K562 (cell line): Measurements from ENCODE around the gene VSX2. TPM values are rescaled to one million over a fixed set of nuclear protein-coding genes. Genes with fewer than 3 reads are reported as not detected.

Experiments used
- ATAC-seq: fragments of 200-7000 bp; cut with Tn5 transposase; 3 replicates; pipeline ENCODE4 v1.9.1; 2020; ENCODE audit warnings: moderate library complexity
- BruUV-seq: library from RNA; stranded (reverse); fragments of 400-500 nt; replicated peaks from 2 replicates; lab custom pipeline; 2021; lab: Mats Ljungman, UMichigan
- CTCF ChIA-PET: fragments of 300-600 bp; formaldehyde crosslinking; extraction: SDS; loops from one replicate; lab custom pipeline; 2021; ENCODE audit warnings: low intra/inter-chr PET ratio; lab: Yijun Ruan, JAX
- POLR2A ChIA-PET: fragments of 300-600, 350-650 bp; sonication (Branson Sonifier 250); formaldehyde crosslinking; extraction: SDS; loops from one replicate; lab custom pipeline; 2021; ENCODE audit warnings: antibody characterized with exemption, inconsistent platforms; lab: Yijun Ruan, JAX
- DNase-seq, 4 experiments: peaks; one replicate each; pipeline versions ENCODE4 v3.0.0 to v3.0.0-alpha.2; 2011 to 2018; ENCODE audit warnings: low spot score in 3 of 4, mixed read lengths in 3 of 4; ENCODE audit errors: extremely low read depth in 1 of 4
- FAIRE-seq: peaks from 2 replicates; lab custom pipeline; 2011; peaks lifted over from hg19 to GRCh38; lab: Jason Lieb, UNC
- H2AFZ ChIP-seq: 2 replicates; pipeline ENCODE4 v1.6.0; 2011; ENCODE audit warnings: low read depth, low read length, control low read depth, inconsistent platforms
- H3K27ac ChIP-seq: fragments of 200-600 bp; 3 replicates; pipeline ENCODE4 v1.8.0; 2011; ENCODE audit warnings: low read depth, mild to moderate bottlenecking, control low read depth, inconsistent platforms, low read length, moderate library complexity, mixed read lengths; ENCODE audit errors: extremely low read depth
- H3K27me3 ChIP-seq, 2 experiments: fragments of 300-600 bp in 1 of 2; 2 replicates in 1 of 2; 3 replicates in 1 of 2; pipeline versions ENCODE4 v1.6.0 to v1.8.0; 2011; ENCODE audit warnings: inconsistent platforms in 2 of 2, low read length in 2 of 2, mild to moderate bottlenecking in 1 of 2, mixed read lengths in 1 of 2, moderate library complexity in 1 of 2; ENCODE audit not compliant: control insufficient read depth in 2 of 2, insufficient read depth in 2 of 2
- H3K36me3 ChIP-seq: fragments of 300-600 bp; 3 replicates; pipeline ENCODE4 v1.8.0; 2011; ENCODE audit warnings: mild to moderate bottlenecking, low read length, inconsistent platforms; ENCODE audit not compliant: control insufficient read depth, insufficient read depth
- H3K4me1 ChIP-seq, 2 experiments: fragments of 200-600 bp in 1 of 2; replicated peaks in 1 of 2; 2 replicates in 1 of 2; 3 replicates in 1 of 2; pipeline versions ENCODE4 v1.5.1 to v1.8.0; 2011; ENCODE audit warnings: inconsistent platforms in 2 of 2, low read length in 2 of 2, mild to moderate bottlenecking in 1 of 2, mixed read lengths in 1 of 2, moderate library complexity in 1 of 2; ENCODE audit not compliant: control insufficient read depth in 2 of 2, insufficient read depth in 2 of 2
- H3K4me2 ChIP-seq: 2 replicates; pipeline ENCODE4 v1.6.1; 2011; ENCODE audit warnings: low read length, control low read depth, inconsistent platforms, mixed read lengths; ENCODE audit not compliant: insufficient read depth
- H3K4me3 ChIP-seq: fragments of 200-600 bp; sonication (generic), shearing (Covaris generic); 2 replicates; pipeline ENCODE4 v1.5.1; 2016; ENCODE audit warnings: control low read depth, inconsistent platforms
- H3K79me2 ChIP-seq: fragments of 200-600 bp; 3 replicates; pipeline ENCODE4 v1.8.0; 2011; ENCODE audit warnings: low read length, inconsistent platforms; ENCODE audit not compliant: control insufficient read depth, insufficient read depth
- H3K9ac ChIP-seq, 2 experiments: 2 replicates each; pipeline versions ENCODE4 v1.6.0 to v1.6.1; 2011; ENCODE audit warnings: low read depth in 2 of 2, low read length in 2 of 2, control low read depth in 1 of 2, inconsistent platforms in 1 of 2, mild to moderate bottlenecking in 1 of 2, mixed read lengths in 1 of 2; ENCODE audit not compliant: insufficient read depth in 1 of 2
- H3K9me1 ChIP-seq: one replicate; pipeline ENCODE4 v1.6.0; 2011; ENCODE audit warnings: inconsistent platforms, mild to moderate bottlenecking, low read length, moderate library complexity; ENCODE audit not compliant: control insufficient read depth, insufficient read depth
- H3K9me3 ChIP-seq: replicated peaks from 2 replicates; pipeline ENCODE4 v1.5.1; 2011; ENCODE audit warnings: low read depth, low read length, inconsistent platforms; ENCODE audit not compliant: control insufficient read depth, insufficient read depth
- H4K20me1 ChIP-seq: replicated peaks from 2 replicates; pipeline ENCODE4 v1.6.1; 2011; ENCODE audit warnings: low read length, inconsistent platforms, mixed read lengths; ENCODE audit not compliant: control insufficient read depth, insufficient read depth
- BCOR ChIP-seq: fragments of 450-650 bp; IDR thresholded peaks from 2 replicates; pipeline ENCODE4 v1.6.1; 2016
- CHD4 ChIP-seq: fragments of 200-600 bp; sonication (generic); IDR thresholded peaks from 3 replicates; pipeline ENCODE4 v1.6.1; 2012; ENCODE audit warnings: low read depth, mild to moderate bottlenecking, mixed read lengths, low read length, inconsistent platforms; ENCODE audit not compliant: insufficient read depth, insufficient replicate concordance, poor library complexity, severe bottlenecking
- HINFP ChIP-seq: fragments of 450-650 bp; conservative IDR thresholded peaks from 2 replicates; pipeline ENCODE4 v1.6.1; 2016; ENCODE audit warnings: missing genetic modification characterization, low read depth, mild to moderate bottlenecking, control low read depth, missing compliant biosample characterization
- KHSRP ChIP-seq: fragments of 450-650 bp; IDR thresholded peaks from 2 replicates; pipeline ENCODE4 v1.6.1; 2017
- MCM2 ChIP-seq: fragments of 450-650 bp; IDR thresholded peaks from 2 replicates; pipeline ENCODE4 v1.6.1; 2017; ENCODE audit warnings: low read depth, mild to moderate bottlenecking
- RAD51 ChIP-seq: fragments of 450-650 bp; IDR thresholded peaks from 2 replicates; pipeline ENCODE4 v1.7.1; 2016; ENCODE audit warnings: low read depth, mild to moderate bottlenecking, borderline replicate concordance
- SMAD2 ChIP-seq: fragments of 150-350 bp; IDR thresholded peaks from 2 replicates; pipeline ENCODE4 v1.6.1; 2014; ENCODE audit warnings: low read depth, mild to moderate bottlenecking, low read length
- WGBS: fragments of 100-300 bp; shearing (Covaris generic); methylation state at CpG from one replicate; pipeline ENCODE4 v1.1.6; 2016; ENCODE audit warnings: low coverage, mixed read lengths; ENCODE audit not compliant: insufficient coverage; ENCODE audit errors: missing lambda C conversion rate; 5-methylcytosine and 5-hydroxymethylcytosine counted together
- in situ Hi-C: fragments of 300-500 bp; cut with MboI; formaldehyde crosslinking; loops from 4 replicates; pipeline ENCODE4 v1.15.0; 2018; ENCODE audit warnings: inconsistent platforms, mixed read lengths
- intact Hi-C: fragments of 100-400 bp; cut with micrococcal nuclease; formaldehyde crosslinking; loops from 2 replicates; pipeline ENCODE4 v1.14.2; 2022
- polyA plus RNA-seq, 8 experiments: library from polyadenylated mRNA; depleted of rRNA in 4 of 8; stranded (reverse) in 5 of 8; unstranded in 3 of 8; fragments of >200 nt; fragmentation: Nextera tagmentation in 2 of 8; fragmentation: Illumina TruSeq in 1 of 8; extraction: Ambion mirVana in 2 of 8; extraction: Trizol in 1 of 8; gene quantifications; 2 replicates each; pipeline versions ENCODE4 v1.2.1 to v1.2.3, GENCODE V29; 2011 to 2014; ENCODE audit warnings: inconsistent platforms in 1 of 8, missing spikeins in 1 of 8
- total RNA-seq, 7 experiments: library from RNA; depleted of rRNA in 6 of 7; stranded (reverse); fragments of >200 nt in 6 of 7; fragmentation: Illumina TruSeq in 2 of 7; extraction: Trizol in 2 of 7; gene quantifications; 2 replicates each; pipeline versions ENCODE4 v1.2.1 to v1.2.3, GENCODE V29; 2011 to 2021; ENCODE audit warnings: low replicate concordance in 1 of 7
- TF ChIP-seq, protein P1 (sequence below), 2 experiments: fragments of 250-450 bp in 1 of 2; fragments of 450-650 bp in 1 of 2; sonication (Bioruptor Pico) in 1 of 2; IDR thresholded peaks; 2 replicates each; pipeline versions ENCODE4 v1.6.1 to v1.8.0; 2016 to 2021; ENCODE audit warnings: mild to moderate bottlenecking in 2 of 2, moderate library complexity in 2 of 2, missing compliant biosample characterization in 1 of 2, missing genetic modification characterization in 1 of 2
- TF ChIP-seq, protein P2 (sequence below): fragments of 250-450 bp; sonication (Bioruptor Pico); IDR thresholded peaks from 2 replicates; pipeline ENCODE4 v1.5.0; 2021
- TF ChIP-seq, protein P3 (sequence below): fragments of 250-450 bp; sonication (Bioruptor Pico); IDR thresholded peaks from 2 replicates; pipeline ENCODE4 v1.4.0; 2020; ENCODE audit warnings: mild to moderate bottlenecking, moderate library complexity, borderline replicate concordance
- TF ChIP-seq, protein P4 (sequence below): fragments of 450-650 bp; IDR thresholded peaks from 2 replicates; pipeline ENCODE4 v1.7.1; 2018; ENCODE audit warnings: mild to moderate bottlenecking, low read depth; ENCODE audit not compliant: partially characterized antibody

The VSX2 gene
- total and polyA plus RNA-seq, 9 of the 15 experiments (the other 6 are each of a cell fraction or from before 2014, with no cell fraction given): 0.04 TPM; not detected in 8

DNA sequence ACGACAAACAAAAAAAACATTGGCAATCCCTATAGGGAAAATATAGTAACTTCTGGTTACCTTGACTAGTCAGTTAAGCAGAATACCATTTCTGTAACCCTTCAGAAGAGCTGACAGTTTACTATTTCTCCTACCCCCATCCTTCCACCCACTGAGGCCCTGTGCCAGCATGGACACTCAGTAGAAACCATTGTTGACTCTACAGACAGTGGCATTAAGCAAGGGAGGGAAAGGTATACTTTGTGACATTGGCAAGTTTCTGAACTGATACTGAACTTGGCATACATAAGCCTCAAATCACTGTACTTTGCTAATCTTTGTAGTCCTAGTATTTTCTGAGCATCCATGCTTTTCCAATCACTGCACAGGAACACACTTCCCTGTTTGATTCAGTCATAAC is 33.4 kb upstream of the VSX2 start:
- Histone ChIP-seq H2AFZ (no peak overlapping the region), H3K4me1 (peaks cover 0 to 2% of the 10 kb centered on the region in 2 experiments; a peak in 1 of 5 replicates), H3K4me2 (no peak overlapping the region), H3K4me3 (no peak overlapping the region), H4K20me1 (0 out of 2 replicates have a peak, but pooled peaks cover 4% of the 10 kb centered on the region), H3K79me2 (no peaks in the 10 kb centered on the region), H3K9me3 (no peaks in the 10 kb centered on the region), H3K9ac (no peak overlapping the region), H3K9me1 (no peaks in the 10 kb centered on the region), H3K27me3 (no peaks in the 10 kb centered on the region), H3K27ac (no peak overlapping the region), H3K36me3 (peaks cover 5% of the 10 kb centered on the region; the same call in 1 of the 3 replicates)
- ChIA-PET POLR2A (no interaction called here), CTCF (no interaction called here)
- BruUV-seq: no TSS peak
- in situ Hi-C loops (no loop called here), intact Hi-C loops (loop anchor here (5.0 kb wide), 1 partner anchor 86 kb away; no protein-coding TSS in a partner anchor)
- 0% methylated on average over 1 of the region's 1 CpG for WGBS
- ATAC-seq (no peak), FAIRE-seq (no peak), DNase-seq (no peak)
- TF ChIP-seq SMAD2: no peak
- TF ChIP-seq KHSRP: no peak
- TF ChIP-seq HINFP (tag): no peak
- TF ChIP-seq, protein P1, sequence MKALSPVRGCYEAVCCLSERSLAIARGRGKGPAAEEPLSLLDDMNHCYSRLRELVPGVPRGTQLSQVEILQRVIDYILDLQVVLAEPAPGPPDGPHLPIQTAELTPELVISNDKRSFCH (CRISPR knock-in tag; IDR thresholded peaks at IDR 0.05): no peak
- TF ChIP-seq, protein P1 (tag; IDR thresholded peaks at IDR 0.05): no peak
- no peak for TF ChIP-seq MCM2
- TF ChIP-seq BCOR: no peak
- TF ChIP-seq CHD4: no peak
- no peak for TF ChIP-seq RAD51
- TF ChIP-seq, protein P2, sequence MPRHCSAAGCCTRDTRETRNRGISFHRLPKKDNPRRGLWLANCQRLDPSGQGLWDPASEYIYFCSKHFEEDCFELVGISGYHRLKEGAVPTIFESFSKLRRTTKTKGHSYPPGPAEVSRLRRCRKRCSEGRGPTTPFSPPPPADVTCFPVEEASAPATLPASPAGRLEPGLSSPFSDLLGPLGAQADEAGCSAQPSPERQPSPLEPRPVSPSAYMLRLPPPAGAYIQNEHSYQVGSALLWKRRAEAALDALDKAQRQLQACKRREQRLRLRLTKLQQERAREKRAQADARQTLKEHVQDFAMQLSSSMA (CRISPR knock-in tag): no peak
- TF ChIP-seq, protein P3, sequence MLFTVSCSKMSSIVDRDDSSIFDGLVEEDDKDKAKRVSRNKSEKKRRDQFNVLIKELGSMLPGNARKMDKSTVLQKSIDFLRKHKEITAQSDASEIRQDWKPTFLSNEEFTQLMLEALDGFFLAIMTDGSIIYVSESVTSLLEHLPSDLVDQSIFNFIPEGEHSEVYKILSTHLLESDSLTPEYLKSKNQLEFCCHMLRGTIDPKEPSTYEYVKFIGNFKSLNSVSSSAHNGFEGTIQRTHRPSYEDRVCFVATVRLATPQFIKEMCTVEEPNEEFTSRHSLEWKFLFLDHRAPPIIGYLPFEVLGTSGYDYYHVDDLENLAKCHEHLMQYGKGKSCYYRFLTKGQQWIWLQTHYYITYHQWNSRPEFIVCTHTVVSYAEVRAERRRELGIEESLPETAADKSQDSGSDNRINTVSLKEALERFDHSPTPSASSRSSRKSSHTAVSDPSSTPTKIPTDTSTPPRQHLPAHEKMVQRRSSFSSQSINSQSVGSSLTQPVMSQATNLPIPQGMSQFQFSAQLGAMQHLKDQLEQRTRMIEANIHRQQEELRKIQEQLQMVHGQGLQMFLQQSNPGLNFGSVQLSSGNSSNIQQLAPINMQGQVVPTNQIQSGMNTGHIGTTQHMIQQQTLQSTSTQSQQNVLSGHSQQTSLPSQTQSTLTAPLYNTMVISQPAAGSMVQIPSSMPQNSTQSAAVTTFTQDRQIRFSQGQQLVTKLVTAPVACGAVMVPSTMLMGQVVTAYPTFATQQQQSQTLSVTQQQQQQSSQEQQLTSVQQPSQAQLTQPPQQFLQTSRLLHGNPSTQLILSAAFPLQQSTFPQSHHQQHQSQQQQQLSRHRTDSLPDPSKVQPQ: no peak
- TF ChIP-seq, protein P4, sequence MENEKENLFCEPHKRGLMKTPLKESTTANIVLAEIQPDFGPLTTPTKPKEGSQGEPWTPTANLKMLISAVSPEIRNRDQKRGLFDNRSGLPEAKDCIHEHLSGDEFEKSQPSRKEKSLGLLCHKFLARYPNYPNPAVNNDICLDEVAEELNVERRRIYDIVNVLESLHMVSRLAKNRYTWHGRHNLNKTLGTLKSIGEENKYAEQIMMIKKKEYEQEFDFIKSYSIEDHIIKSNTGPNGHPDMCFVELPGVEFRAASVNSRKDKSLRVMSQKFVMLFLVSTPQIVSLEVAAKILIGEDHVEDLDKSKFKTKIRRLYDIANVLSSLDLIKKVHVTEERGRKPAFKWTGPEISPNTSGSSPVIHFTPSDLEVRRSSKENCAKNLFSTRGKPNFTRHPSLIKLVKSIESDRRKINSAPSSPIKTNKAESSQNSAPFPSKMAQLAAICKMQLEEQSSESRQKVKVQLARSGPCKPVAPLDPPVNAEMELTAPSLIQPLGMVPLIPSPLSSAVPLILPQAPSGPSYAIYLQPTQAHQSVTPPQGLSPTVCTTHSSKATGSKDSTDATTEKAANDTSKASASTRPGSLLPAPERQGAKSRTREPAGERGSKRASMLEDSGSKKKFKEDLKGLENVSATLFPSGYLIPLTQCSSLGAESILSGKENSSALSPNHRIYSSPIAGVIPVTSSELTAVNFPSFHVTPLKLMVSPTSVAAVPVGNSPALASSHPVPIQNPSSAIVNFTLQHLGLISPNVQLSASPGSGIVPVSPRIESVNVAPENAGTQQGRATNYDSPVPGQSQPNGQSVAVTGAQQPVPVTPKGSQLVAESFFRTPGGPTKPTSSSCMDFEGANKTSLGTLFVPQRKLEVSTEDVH: no peak
